ENCODE measurements around the gene ATP5F1B.

The ATP5F1B gene

GRCh38 chr12:56596815-56597214 is 49.0 kb downstream of the ATP5F1B start:
- TF ChIP-seq FOXM1 (IDR thresholded peaks at IDR 0.05; ENCODE audit: borderline replicate concordance, low read depth) (no peak), TCF12 (IDR thresholded peaks at IDR 0.05; ENCODE audit: low read depth) (no peak), RAD21 (IDR thresholded peaks at IDR 0.05; ENCODE audit: low read depth) (no peak), REST (IDR thresholded peaks at IDR 0.05; ENCODE audit: low read depth) (no peak), TEAD4 (IDR thresholded peaks at IDR 0.05) (no peak), EP300 (IDR thresholded peaks at IDR 0.05; ENCODE audit: borderline replicate concordance) (no peak), ZBTB7A (IDR thresholded peaks at IDR 0.05; ENCODE audit: low read depth) (peak; percentile 46; the same call in 1 of the 2 replicates)

- TF ChIP-seq CREB1 (IDR thresholded peaks at IDR 0.05; ENCODE audit: low read depth), result no peak
- peak; percentile 90 for TF ChIP-seq RAD21 (IDR thresholded peaks at IDR 0.05; ENCODE audit: low read depth)
- TF ChIP-seq EGR1 (IDR thresholded peaks at IDR 0.05), result no peak
- TF ChIP-seq MAX (IDR thresholded peaks at IDR 0.05), result no peak
- TF ChIP-seq YY1 (IDR thresholded peaks at IDR 0.05; ENCODE audit: low read depth), result no peak
- TF ChIP-seq TEAD4 (IDR thresholded peaks at IDR 0.05), result peak; percentile 77
- peak; percentile 35; the same call in 1 of the 2 replicates for TF ChIP-seq USF1 (IDR thresholded peaks at IDR 0.05)
- no peak for TF ChIP-seq CEBPB (IDR thresholded peaks at IDR 0.05)
Observed at GRCh38 chr12:56593909-56594621, 51.7 kb downstream of the ATP5F1B start.

- TF ChIP-seq TAF1 (IDR thresholded peaks at IDR 0.05; ENCODE audit: low read depth), result no peak
Observed at GRCh38 chr12:56591961-56592360, 53.8 kb downstream of the ATP5F1B start.

- TF ChIP-seq ZBTB7A (IDR thresholded peaks at IDR 0.05; ENCODE audit: low read depth) (no peak), YY1 (IDR thresholded peaks at IDR 0.05; ENCODE audit: low read depth) (no peak), MAX (IDR thresholded peaks at IDR 0.05) (no peak), RAD21 (IDR thresholded peaks at IDR 0.05; ENCODE audit: low read depth) (no peak), REST (IDR thresholded peaks at IDR 0.05; ENCODE audit: low read depth) (no peak), TAF1 (IDR thresholded peaks at IDR 0.05; ENCODE audit: low read depth) (no peak), USF1 (IDR thresholded peaks at IDR 0.05) (no peak), CEBPB (IDR thresholded peaks at IDR 0.05) (no peak), FOXM1 (IDR thresholded peaks at IDR 0.05; ENCODE audit: borderline replicate concordance, low read depth) (no peak), NFIC (IDR thresholded peaks at IDR 0.05) (no peak), EP300 (IDR thresholded peaks at IDR 0.05; ENCODE audit: borderline replicate concordance) (no peak), TEAD4 (IDR thresholded peaks at IDR 0.05) (no peak), EGR1 (IDR thresholded peaks at IDR 0.05) (no peak), TCF12 (IDR thresholded peaks at IDR 0.05; ENCODE audit: low read depth) (no peak), CREB1 (IDR thresholded peaks at IDR 0.05; ENCODE audit: low read depth) (no peak)
Observed at GRCh38 chr12:56591126-56591525, 54.7 kb downstream of the ATP5F1B start.

GRCh38 chr12:56590237-56590830 is 55.5 kb downstream of the ATP5F1B start:
- TF ChIP-seq MAX (IDR thresholded peaks at IDR 0.05) (no peak), EGR1 (IDR thresholded peaks at IDR 0.05) (no peak), FOXM1 (IDR thresholded peaks at IDR 0.05; ENCODE audit: borderline replicate concordance, low read depth) (no peak), CEBPB (IDR thresholded peaks at IDR 0.05) (no peak), RAD21 (IDR thresholded peaks at IDR 0.05; ENCODE audit: low read depth) (peak; percentile 49), ZBTB7A (IDR thresholded peaks at IDR 0.05; ENCODE audit: low read depth) (no peak)

- TF ChIP-seq TCF12 (IDR thresholded peaks at IDR 0.05; ENCODE audit: low read depth) (no peak), MAX (IDR thresholded peaks at IDR 0.05) (no peak), EP300 (IDR thresholded peaks at IDR 0.05; ENCODE audit: borderline replicate concordance) (no peak), YY1 (IDR thresholded peaks at IDR 0.05; ENCODE audit: low read depth) (no peak), FOXM1 (IDR thresholded peaks at IDR 0.05; ENCODE audit: borderline replicate concordance, low read depth) (no peak), REST (IDR thresholded peaks at IDR 0.05; ENCODE audit: low read depth) (no peak)
Observed at GRCh38 chr12:56589783-56590182, 56.0 kb downstream of the ATP5F1B start.
